Measurements from ENCODE around the gene POLDIP2.
A peak's percentile ranks its signal among the peaks of the same experiment; 100 is the strongest.

POLDIP2 gene

GRCh38 chr17:28357061-28357900, at the start of gene POLDIP2:
Gene POLDIP2 (minus strand): TSS chr17:28357527. CDS start chr17:28357448, 79 bp downstream.
- DNase-seq (ENCODE audit: low read depth) = peak; percentile 92

GRCh38 chr17:28406473-28406814, 49.1 kb upstream of the POLDIP2 start:
- no peak for DNase-seq (ENCODE audit: low read depth)

GRCh38 chr17:28405632-28406472, 48.5 kb upstream of the POLDIP2 start, which contains the start of gene SLC46A1:
Gene SLC46A1 (minus strand): TSS chr17:28406212. CDS start chr17:28406114, 98 bp downstream.
- DNase-seq (ENCODE audit: low read depth) = no peak

- no peak for DNase-seq (ENCODE audit: low read depth)
These were observed 47.7 kb upstream of the POLDIP2 start for GRCh38 chr17:28404812-28405570.

GRCh38 chr17:28404461-28404811, 47.1 kb upstream of the POLDIP2 start:
- DNase-seq (ENCODE audit: low read depth) = no peak

- no peak for DNase-seq (ENCODE audit: low read depth)
These were observed 46.7 kb upstream of the POLDIP2 start for GRCh38 chr17:28404007-28404406.

- no peak for DNase-seq (ENCODE audit: low read depth)
These were observed 45.5 kb upstream of the POLDIP2 start for GRCh38 chr17:28402844-28403243.

GRCh38 chr17:28402224-28402630, 44.9 kb upstream of the POLDIP2 start:
- DNase-seq (ENCODE audit: low read depth) = no peak

- no peak for DNase-seq (ENCODE audit: low read depth)
These were observed 42.5 kb upstream of the POLDIP2 start for GRCh38 chr17:28399808-28400207.

- DNase-seq (ENCODE audit: low read depth) = no peak
These were observed 41.1 kb upstream of the POLDIP2 start for GRCh38 chr17:28398280-28398981.

- DNase-seq (ENCODE audit: low read depth) = no peak
These were observed 40.5 kb upstream of the POLDIP2 start for GRCh38 chr17:28397687-28398279.

GRCh38 chr17:28397275-28397674, 39.9 kb upstream of the POLDIP2 start:
- DNase-seq (ENCODE audit: low read depth) = no peak

- DNase-seq (ENCODE audit: low read depth) = no peak
These were observed 39.4 kb upstream of the POLDIP2 start for GRCh38 chr17:28396635-28397239.

GRCh38 chr17:28395968-28396367, 38.6 kb upstream of the POLDIP2 start:
- no peak for DNase-seq (ENCODE audit: low read depth)

GRCh38 chr17:28395426-28395825, 38.1 kb upstream of the POLDIP2 start:
- no peak for DNase-seq (ENCODE audit: low read depth)

GRCh38 chr17:28394337-28395116, 37.2 kb upstream of the POLDIP2 start:
- DNase-seq (ENCODE audit: low read depth) = no peak

GRCh38 chr17:28392491-28392890, 35.2 kb upstream of the POLDIP2 start:
- DNase-seq (ENCODE audit: low read depth) = no peak

- DNase-seq (ENCODE audit: low read depth) = no peak
These were observed 34.1 kb upstream of the POLDIP2 start for GRCh38 chr17:28391401-28391800.

GRCh38 chr17:28390984-28391383, 33.7 kb upstream of the POLDIP2 start:
- DNase-seq (ENCODE audit: low read depth) = no peak

GRCh38 chr17:28390563-28390962, 33.2 kb upstream of the POLDIP2 start:
- DNase-seq (ENCODE audit: low read depth) = no peak
